ENCODE data around the gene TMTC2. TPM values are rescaled to one million over a fixed set of nuclear protein-coding genes. Genes with fewer than 3 reads are reported as not detected.

The TMTC2 gene
- total RNA-seq, 1 donor from 2014 or later = 2.0 TPM

GRCh38 chr12:82948491-82948890 is 261.8 kb downstream of the TMTC2 start:
- intact Hi-C loops (cut with micrococcal nuclease) = no loop called here

GRCh38 chr12:82950356-82950755 is 263.6 kb downstream of the TMTC2 start:
- intact Hi-C loops (cut with micrococcal nuclease) = no loop called here

GRCh38 chr12:82952946-82953345 is 266.2 kb downstream of the TMTC2 start:
- intact Hi-C loops (cut with micrococcal nuclease) = no loop called here

GRCh38 chr12:82953397-82953796 is 266.7 kb downstream of the TMTC2 start:
- intact Hi-C loops (cut with micrococcal nuclease) = no loop called here

GRCh38 chr12:82954064-82954463 is 267.4 kb downstream of the TMTC2 start:
- intact Hi-C loops (cut with micrococcal nuclease) = no loop called here

- intact Hi-C loops (cut with micrococcal nuclease) = no loop called here
These were observed 267.9 kb downstream of the TMTC2 start for GRCh38 chr12:82954572-82954971.

- intact Hi-C loops (cut with micrococcal nuclease) = no loop called here
These were observed 268.3 kb downstream of the TMTC2 start for GRCh38 chr12:82955043-82955442.

GRCh38 chr12:82958966-82959365 is 272.3 kb downstream of the TMTC2 start:
- intact Hi-C loops (cut with micrococcal nuclease) = no loop called here

GRCh38 chr12:82959821-82960220 is 273.1 kb downstream of the TMTC2 start:
- intact Hi-C loops (cut with micrococcal nuclease) = no loop called here

- intact Hi-C loops (cut with micrococcal nuclease) = no loop called here
These were observed 275.1 kb downstream of the TMTC2 start for GRCh38 chr12:82961835-82962234.

- intact Hi-C loops (cut with micrococcal nuclease) = no loop called here
These were observed 277.2 kb downstream of the TMTC2 start for GRCh38 chr12:82963956-82964355.

- intact Hi-C loops (cut with micrococcal nuclease) = no loop called here
These were observed 277.7 kb downstream of the TMTC2 start for GRCh38 chr12:82964446-82964845.

- intact Hi-C loops (cut with micrococcal nuclease) = no loop called here
These were observed 279.4 kb downstream of the TMTC2 start for GRCh38 chr12:82966001-82966559.

GRCh38 chr12:82968631-82969367 is 282.1 kb downstream of the TMTC2 start:
- intact Hi-C loops (cut with micrococcal nuclease) = no loop called here

GRCh38 chr12:82970614-82971013 is 283.9 kb downstream of the TMTC2 start:
- intact Hi-C loops (cut with micrococcal nuclease) = no loop called here

GRCh38 chr12:82971584-82971983 is 284.9 kb downstream of the TMTC2 start:
- intact Hi-C loops (cut with micrococcal nuclease) = no loop called here

- intact Hi-C loops (cut with micrococcal nuclease) = no loop called here
These were observed 285.9 kb downstream of the TMTC2 start for GRCh38 chr12:82972624-82973023.

- intact Hi-C loops (cut with micrococcal nuclease) = no loop called here
These were observed 286.9 kb downstream of the TMTC2 start for GRCh38 chr12:82973592-82973991.

GRCh38 chr12:82981150-82981549 is 294.4 kb downstream of the TMTC2 start:
- intact Hi-C loops (cut with micrococcal nuclease) = no loop called here

GRCh38 chr12:82994117-82994516 is 307.4 kb downstream of the TMTC2 start:
- intact Hi-C loops (cut with micrococcal nuclease) = loop anchor here (10.0 kb wide), 1 partner anchor 309 kb away; the partner anchor contains the start of gene TMTC2

GRCh38 chr12:82996168-82996812 is 309.6 kb downstream of the TMTC2 start:
- intact Hi-C loops (cut with micrococcal nuclease) = loop anchor here (10.0 kb wide), 1 partner anchor 311 kb away; the partner anchor contains the start of gene TMTC2

GRCh38 chr12:82998509-82998908 is 311.8 kb downstream of the TMTC2 start:
- intact Hi-C loops (cut with micrococcal nuclease) = loop anchor here (10.0 kb wide), 1 partner anchor 314 kb away; the partner anchor contains the start of gene TMTC2
